Progenitor cell of endocrine pancreas (in vitro differentiated cells): ENCODE measurements around the gene CFAP58. TPM values are rescaled to one million over a fixed set of nuclear protein-coding genes. Genes with fewer than 3 reads are reported as not detected.
A peak's percentile ranks its signal among the peaks of the same experiment; 100 is the strongest.

Experiments
- DNase-seq: peaks from one replicate; pipeline ENCODE4 v3.0.0; 2021; ENCODE audit warnings: low spot score; ENCODE audit not compliant: unreplicated experiment
- H3K27ac Mint-ChIP-seq: 2 replicates; pipeline ENCODE4 v1.8.0; 2021; ENCODE audit warnings: mild to moderate bottlenecking, moderate library complexity, mixed read lengths
- H3K27me3 Mint-ChIP-seq: 2 replicates; pipeline ENCODE4 v1.8.0; 2021; ENCODE audit warnings: mixed read lengths
- H3K36me3 Mint-ChIP-seq: 2 replicates; pipeline ENCODE4 v1.8.0; 2022; ENCODE audit warnings: mixed read lengths; ENCODE audit not compliant: insufficient read depth
- H3K4me1 Mint-ChIP-seq: 2 replicates; pipeline ENCODE4 v1.8.0; 2021; ENCODE audit warnings: low read depth, mixed read lengths
- H3K4me3 Mint-ChIP-seq: 2 replicates; pipeline ENCODE4 v1.8.0; 2021; ENCODE audit warnings: low read depth, mild to moderate bottlenecking, moderate library complexity, mixed read lengths
- H3K9me3 Mint-ChIP-seq: 2 replicates; pipeline ENCODE4 v1.8.0; 2021; ENCODE audit warnings: low read depth, mixed read lengths
- CTCF ChIP-seq: fragments of 200-600 bp; sonication (generic); IDR thresholded peaks from one replicate; pipeline ENCODE4 v1.5.0; 2021; ENCODE audit warnings: antibody characterized with exemption, mild to moderate bottlenecking; ENCODE audit not compliant: unreplicated experiment
- total RNA-seq: library from RNA; stranded (reverse); gene quantifications from 2 replicates; pipeline ENCODE4 v1.2.1, GENCODE V29; 2021

CFAP58 gene
- total RNA-seq, 1 donor from 2014 or later = 0.24 TPM

GRCh38 chr10:104349623-104350126 is 4.0 kb upstream of the CFAP58 start:
- no peak for DNase-seq
- H3K9me3 Mint-ChIP-seq = no peaks in the 10 kb centered on the region
- H3K36me3 Mint-ChIP-seq = no peaks in the 10 kb centered on the region
- no peak overlapping the region for H3K27ac Mint-ChIP-seq
- no peak for TF ChIP-seq CTCF
- no peaks in the 10 kb centered on the region for H3K4me1 Mint-ChIP-seq
- no peak overlapping the region for H3K4me3 Mint-ChIP-seq
- H3K27me3 Mint-ChIP-seq = peaks cover 20% of the 10 kb centered on the region

GRCh38 chr10:104350127-104350635 is 3.5 kb upstream of the CFAP58 start:
- peak; percentile 58 for TF ChIP-seq CTCF
- DNase-seq = no peak
- no peaks in the 10 kb centered on the region for H3K4me1 Mint-ChIP-seq

GRCh38 chr10:104351061-104351702 is 2.5 kb upstream of the CFAP58 start:
- H3K9me3 Mint-ChIP-seq = no peaks in the 10 kb centered on the region
- H3K27me3 Mint-ChIP-seq = peaks cover 20% of the 10 kb centered on the region
- H3K27ac Mint-ChIP-seq = no peak overlapping the region
- no peaks in the 10 kb centered on the region for H3K4me1 Mint-ChIP-seq
- DNase-seq = no peak
- no peaks in the 10 kb centered on the region for H3K36me3 Mint-ChIP-seq
- no peak overlapping the region for H3K4me3 Mint-ChIP-seq
- no peak for TF ChIP-seq CTCF

More at GRCh38 chr10:104350127-104350635, 3.5 kb upstream of the CFAP58 start:
- Mint-ChIP-seq H3K36me3 (no peaks in the 10 kb centered on the region), H3K4me3 (no peak overlapping the region), H3K27ac (no peak overlapping the region), H3K9me3 (no peaks in the 10 kb centered on the region), H3K27me3 (peaks cover 20% of the 10 kb centered on the region)

- Mint-ChIP-seq H3K9me3 (no peaks in the 10 kb centered on the region), H3K27me3 (peaks cover 20% of the 10 kb centered on the region), H3K36me3 (no peaks in the 10 kb centered on the region), H3K27ac (no peak overlapping the region), H3K4me3 (no peak overlapping the region), H3K4me1 (no peaks in the 10 kb centered on the region)
- no peak for TF ChIP-seq CTCF
- DNase-seq = no peak
Measured at GRCh38 chr10:104351919-104352318, 1.7 kb upstream of the CFAP58 start.

GRCh38 chr10:104359811-104360210 is 6.2 kb downstream of the CFAP58 start:
- no peaks in the 10 kb centered on the region for H3K4me1 Mint-ChIP-seq
- H3K4me3 Mint-ChIP-seq = no peak overlapping the region
- H3K27me3 Mint-ChIP-seq = peaks cover 3% of the 10 kb centered on the region
- H3K27ac Mint-ChIP-seq = no peak overlapping the region
- no peak for TF ChIP-seq CTCF
- H3K36me3 Mint-ChIP-seq = no peaks in the 10 kb centered on the region
- peaks cover 6% of the 10 kb centered on the region for H3K9me3 Mint-ChIP-seq
- DNase-seq = no peak
